SU-DHL-6 (cell line): ENCODE results near the gene OGDH.

Source experiments
- H2AFZ ChIP-seq: fragments of 200-600 bp; sonication (generic); 2 replicates; pipeline ENCODE4 v1.6.1; 2014; ENCODE audit warnings: low read depth, mild to moderate bottlenecking, moderate library complexity, mixed read lengths, antibody characterized with exemption, low read length; ENCODE audit not compliant: severe bottlenecking
- H3F3A ChIP-seq: fragments of 200-600 bp; shearing (Covaris generic); 2 replicates; pipeline ENCODE4 v1.6.0; 2016; ENCODE audit warnings: antibody characterized with exemption, mild to moderate bottlenecking; ENCODE audit not compliant: insufficient read depth
- H3K27ac ChIP-seq: fragments of 200-600 bp; sonication (generic); 2 replicates; pipeline ENCODE4 v1.5.1; 2016; ENCODE audit warnings: low read depth, mild to moderate bottlenecking, low read length, moderate library complexity, mixed read lengths
- H3K27me3 ChIP-seq: fragments of 200-600 bp; sonication (generic), shearing (Covaris generic); 2 replicates; pipeline ENCODE4 v1.6.0; 2014; ENCODE audit warnings: mild to moderate bottlenecking, low read length
- H3K36me3 ChIP-seq: fragments of 200-600 bp; sonication (generic); 2 replicates; pipeline ENCODE4 v1.6.1; 2014; ENCODE audit warnings: mild to moderate bottlenecking, low read length, mixed read lengths
- H3K4me2 ChIP-seq: fragments of 300-600, 200-600 bp; shearing (Covaris generic), sonication (generic); 2 replicates; pipeline ENCODE4 v1.6.0; 2014; ENCODE audit warnings: low read length, low read depth, mild to moderate bottlenecking; ENCODE audit not compliant: poor library complexity, severe bottlenecking
- H3K4me3 ChIP-seq: fragments of 200-600 bp; sonication (generic); 2 replicates; pipeline ENCODE4 v1.5.1; 2014; ENCODE audit warnings: antibody characterized with exemption, low read length, mild to moderate bottlenecking, mixed read lengths; ENCODE audit not compliant: insufficient read depth, poor library complexity, severe bottlenecking
- H3K79me2 ChIP-seq: fragments of 200-600 bp; sonication (generic); 2 replicates; pipeline ENCODE4 v1.6.1; 2014; ENCODE audit warnings: mild to moderate bottlenecking, low read length, moderate library complexity; ENCODE audit not compliant: insufficient read depth
- H3K9ac ChIP-seq: fragments of 200-600 bp; sonication (generic); 2 replicates; pipeline ENCODE4 v1.7.0; 2014; ENCODE audit warnings: mild to moderate bottlenecking, low read length
- H3K9me2 ChIP-seq: fragments of 200-600 bp; sonication (generic); replicated peaks from 2 replicates; pipeline ENCODE4 v1.6.1; 2014; ENCODE audit warnings: low read length; ENCODE audit not compliant: insufficient read depth
- H3K9me3 ChIP-seq: fragments of 200-600 bp; sonication (generic); 2 replicates; pipeline ENCODE4 v1.6.1; 2014; ENCODE audit warnings: low read length, mixed read lengths; ENCODE audit not compliant: insufficient read depth
- H4K20me1 ChIP-seq: fragments of 200-600 bp; sonication (generic); 2 replicates; pipeline ENCODE4 v1.6.1; 2014; ENCODE audit warnings: low read depth, mild to moderate bottlenecking, antibody characterized with exemption, low read length, moderate library complexity, mixed read lengths
- EZH2phosphoT487 ChIP-seq: fragments of 200-600 bp; sonication (generic), shearing (Covaris generic); conservative IDR thresholded peaks from 2 replicates; pipeline ENCODE4 v1.6.1; 2018; ENCODE audit warnings: mild to moderate bottlenecking, antibody characterized with exemption, low read length, moderate library complexity, mixed read lengths
- TF ChIP-seq, protein P1 (sequence below): fragments of 200-600 bp; sonication (generic); IDR thresholded peaks from one replicate; pipeline ENCODE4 v1.5.1; 2017; ENCODE audit warnings: antibody characterized with exemption, mild to moderate bottlenecking, low read length, moderate library complexity; ENCODE audit not compliant: insufficient read depth, poor library complexity, severe bottlenecking

Gene OGDH

GRCh38 chr7:44713680-44714335 is 107.4 kb downstream of the OGDH start:
- Histone ChIP-seq H2AFZ (no peak overlapping the region), H3K9ac (no peak overlapping the region)

GRCh38 chr7:44716205-44716604 is 109.8 kb downstream of the OGDH start:
- Histone ChIP-seq H3K27ac (no peak overlapping the region), H3K9me2 (no peaks in the 10 kb centered on the region), H3K36me3 (no peaks in the 10 kb centered on the region; the same call in 1 of the 2 replicates), H4K20me1 (no peaks in the 10 kb centered on the region), H3K27me3 (no peaks in the 10 kb centered on the region), H3F3A (no peaks in the 10 kb centered on the region), H3K9me3 (peaks cover 11% of the 10 kb centered on the region; the same call in 1 of the 2 replicates), H2AFZ (no peak overlapping the region), H3K4me2 (no peak overlapping the region), H3K9ac (no peak overlapping the region), H3K79me2 (no peaks in the 10 kb centered on the region), H3K4me3 (no peak overlapping the region)
- no peak for TF ChIP-seq EZH2phosphoT487
- TF ChIP-seq, protein P1, sequence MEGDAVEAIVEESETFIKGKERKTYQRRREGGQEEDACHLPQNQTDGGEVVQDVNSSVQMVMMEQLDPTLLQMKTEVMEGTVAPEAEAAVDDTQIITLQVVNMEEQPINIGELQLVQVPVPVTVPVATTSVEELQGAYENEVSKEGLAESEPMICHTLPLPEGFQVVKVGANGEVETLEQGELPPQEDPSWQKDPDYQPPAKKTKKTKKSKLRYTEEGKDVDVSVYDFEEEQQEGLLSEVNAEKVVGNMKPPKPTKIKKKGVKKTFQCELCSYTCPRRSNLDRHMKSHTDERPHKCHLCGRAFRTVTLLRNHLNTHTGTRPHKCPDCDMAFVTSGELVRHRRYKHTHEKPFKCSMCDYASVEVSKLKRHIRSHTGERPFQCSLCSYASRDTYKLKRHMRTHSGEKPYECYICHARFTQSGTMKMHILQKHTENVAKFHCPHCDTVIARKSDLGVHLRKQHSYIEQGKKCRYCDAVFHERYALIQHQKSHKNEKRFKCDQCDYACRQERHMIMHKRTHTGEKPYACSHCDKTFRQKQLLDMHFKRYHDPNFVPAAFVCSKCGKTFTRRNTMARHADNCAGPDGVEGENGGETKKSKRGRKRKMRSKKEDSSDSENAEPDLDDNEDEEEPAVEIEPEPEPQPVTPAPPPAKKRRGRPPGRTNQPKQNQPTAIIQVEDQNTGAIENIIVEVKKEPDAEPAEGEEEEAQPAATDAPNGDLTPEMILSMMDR, result no peak

More at GRCh38 chr7:44713680-44714335, 107.4 kb downstream of the OGDH start:
- H3K9me3 ChIP-seq, result no peaks in the 10 kb centered on the region
- H3F3A ChIP-seq, result no peaks in the 10 kb centered on the region
- H3K27me3 ChIP-seq, result no peaks in the 10 kb centered on the region
- H3K4me3 ChIP-seq, result no peak overlapping the region
- H3K79me2 ChIP-seq, result no peaks in the 10 kb centered on the region
- H3K9me2 ChIP-seq, result no peaks in the 10 kb centered on the region
- H3K36me3 ChIP-seq, result no peaks in the 10 kb centered on the region
- TF ChIP-seq, protein P1, result no peak
- TF ChIP-seq EZH2phosphoT487, result no peak
- H3K27ac ChIP-seq, result no peak overlapping the region
- H4K20me1 ChIP-seq, result no peaks in the 10 kb centered on the region
- no peak overlapping the region for H3K4me2 ChIP-seq

DNA sequence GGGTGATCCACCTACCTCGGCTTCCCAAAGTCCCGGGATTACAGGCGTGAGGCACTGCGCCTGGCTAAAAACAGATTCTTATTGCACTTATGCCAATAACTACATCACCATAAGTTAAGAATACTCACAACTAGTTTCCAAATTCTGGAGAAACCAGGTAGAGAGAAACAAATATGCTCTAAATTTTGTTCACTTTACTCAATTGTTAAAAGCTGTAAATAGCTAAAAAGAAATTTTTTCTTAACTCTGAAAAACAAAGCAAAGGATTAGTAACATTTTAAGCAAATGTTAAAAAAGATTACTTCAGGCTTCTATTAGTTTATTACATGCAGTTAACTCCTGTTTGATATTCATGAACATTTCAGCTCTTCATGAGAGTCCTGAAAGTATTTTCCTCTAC is 113.9 kb downstream of the OGDH start:
- H3K9me2 ChIP-seq, result no peaks in the 10 kb centered on the region
- H3K9ac ChIP-seq, result no peak overlapping the region
- H4K20me1 ChIP-seq, result no peaks in the 10 kb centered on the region
- no peaks in the 10 kb centered on the region for H3K79me2 ChIP-seq
- no peak overlapping the region for H3K4me2 ChIP-seq
- no peak overlapping the region for H3K4me3 ChIP-seq
- no peaks in the 10 kb centered on the region for H3F3A ChIP-seq
- no peaks in the 10 kb centered on the region; the same call in 1 of the 2 replicates for H3K36me3 ChIP-seq
- H2AFZ ChIP-seq, result no peak overlapping the region
- TF ChIP-seq EZH2phosphoT487, result no peak
- TF ChIP-seq, protein P1, result no peak
- H3K9me3 ChIP-seq, result peaks cover 13% of the 10 kb centered on the region; the same call in 1 of the 2 replicates
- H3K27me3 ChIP-seq, result no peaks in the 10 kb centered on the region
- no peak overlapping the region for H3K27ac ChIP-seq
